GM12872 (cell line): ENCODE results near the gene CST8.

Experiments used
- TF ChIP-seq, protein P1 (sequence below): IDR thresholded peaks from 3 replicates; pipeline ENCODE4 v1.5.1; 2011; ENCODE audit warnings: low read depth, mild to moderate bottlenecking, low read length, moderate library complexity; ENCODE audit not compliant: insufficient read depth

The CST8 gene

DNA sequence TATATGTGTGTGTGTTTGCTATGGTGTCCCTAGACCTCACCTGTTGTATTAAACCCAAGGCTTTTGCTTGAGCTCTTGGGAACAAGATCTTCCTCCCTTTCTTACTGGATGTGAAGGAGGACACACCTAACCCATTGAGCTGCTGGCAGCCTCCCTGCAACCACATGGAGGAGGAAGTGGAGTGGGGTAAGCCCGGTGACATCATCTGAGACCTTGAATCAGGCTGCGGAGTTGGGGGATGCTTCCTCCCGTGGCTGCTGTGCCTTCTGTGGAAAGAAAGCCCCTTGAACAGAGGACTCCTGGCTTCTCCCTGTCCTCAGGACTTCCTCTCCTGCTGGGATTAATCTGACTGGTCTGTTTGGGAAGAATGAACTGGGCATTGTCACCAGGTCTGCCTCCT, 41.5 kb upstream of the CST8 start:
- TF ChIP-seq, protein P1, sequence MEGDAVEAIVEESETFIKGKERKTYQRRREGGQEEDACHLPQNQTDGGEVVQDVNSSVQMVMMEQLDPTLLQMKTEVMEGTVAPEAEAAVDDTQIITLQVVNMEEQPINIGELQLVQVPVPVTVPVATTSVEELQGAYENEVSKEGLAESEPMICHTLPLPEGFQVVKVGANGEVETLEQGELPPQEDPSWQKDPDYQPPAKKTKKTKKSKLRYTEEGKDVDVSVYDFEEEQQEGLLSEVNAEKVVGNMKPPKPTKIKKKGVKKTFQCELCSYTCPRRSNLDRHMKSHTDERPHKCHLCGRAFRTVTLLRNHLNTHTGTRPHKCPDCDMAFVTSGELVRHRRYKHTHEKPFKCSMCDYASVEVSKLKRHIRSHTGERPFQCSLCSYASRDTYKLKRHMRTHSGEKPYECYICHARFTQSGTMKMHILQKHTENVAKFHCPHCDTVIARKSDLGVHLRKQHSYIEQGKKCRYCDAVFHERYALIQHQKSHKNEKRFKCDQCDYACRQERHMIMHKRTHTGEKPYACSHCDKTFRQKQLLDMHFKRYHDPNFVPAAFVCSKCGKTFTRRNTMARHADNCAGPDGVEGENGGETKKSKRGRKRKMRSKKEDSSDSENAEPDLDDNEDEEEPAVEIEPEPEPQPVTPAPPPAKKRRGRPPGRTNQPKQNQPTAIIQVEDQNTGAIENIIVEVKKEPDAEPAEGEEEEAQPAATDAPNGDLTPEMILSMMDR = no peak

GRCh38 chr20:23450877-23451276, 40.0 kb upstream of the CST8 start:
- TF ChIP-seq, protein P1 = no peak

- TF ChIP-seq, protein P1 = no peak
These were observed 38.9 kb upstream of the CST8 start for GRCh38 chr20:23451956-23452487.

DNA sequence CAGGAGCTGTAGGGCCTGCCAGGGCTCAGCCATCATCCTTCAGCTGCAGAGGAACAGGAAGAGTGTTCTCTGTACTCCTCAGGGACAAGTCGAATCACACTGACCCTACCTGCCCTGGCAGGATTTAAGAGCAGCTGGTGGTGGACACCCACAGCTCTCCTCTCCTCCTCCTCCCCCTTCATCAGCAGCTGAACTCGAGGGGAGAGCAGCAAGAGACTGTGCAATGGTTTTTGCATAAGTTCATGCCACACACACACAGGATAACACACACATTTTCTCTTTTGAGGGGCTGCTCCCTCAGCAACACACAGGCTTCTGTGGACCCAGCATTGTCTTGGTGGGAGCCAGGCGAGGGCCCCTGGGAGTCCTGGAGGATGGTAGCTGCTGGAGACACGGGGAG, 38.1 kb upstream of the CST8 start, which contains the start of gene CST11:
Gene CST11 (minus strand): TSS at position 101 of the 400 bp plus-strand sequence. CDS start 65 bp downstream, at position 36.
- TF ChIP-seq, protein P1 = no peak

DNA sequence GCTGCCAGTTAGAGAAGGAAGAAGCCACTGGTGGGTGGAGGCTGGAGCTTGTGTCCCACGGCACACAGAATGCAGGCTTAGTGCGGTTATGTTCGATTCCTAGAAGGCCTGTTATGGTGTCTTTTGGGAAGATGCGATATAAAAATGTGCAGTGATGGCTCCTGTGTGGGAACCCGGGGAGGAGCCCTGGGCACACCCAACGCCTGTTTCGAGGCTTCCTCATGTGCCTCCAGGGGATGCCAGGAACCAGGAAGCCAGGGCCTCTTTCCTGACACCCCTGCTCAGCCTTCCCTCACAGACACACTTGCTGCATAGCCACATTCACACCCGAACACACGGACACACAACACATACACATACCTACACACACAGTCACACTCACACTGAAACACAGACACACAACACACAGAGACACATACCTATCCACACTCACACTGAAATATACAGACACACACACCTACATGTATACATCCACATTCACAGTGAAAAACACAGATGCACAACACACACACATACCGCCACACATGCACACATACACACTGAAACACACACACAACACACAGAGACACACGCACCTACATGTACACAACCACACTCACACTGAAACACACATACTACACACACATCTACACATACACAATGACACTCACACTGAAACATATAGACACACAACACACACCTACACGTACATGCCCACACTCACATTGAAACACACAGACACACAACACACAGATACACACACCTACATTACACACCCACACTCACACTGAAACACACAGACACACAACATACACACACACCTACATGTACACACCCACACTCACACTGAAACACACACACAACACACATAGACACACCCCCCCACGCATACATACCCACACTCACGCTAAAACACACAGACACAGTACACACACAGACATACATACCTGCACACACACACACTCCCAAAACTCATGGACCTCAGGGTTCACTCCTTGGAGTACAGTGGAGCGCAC, 37.1 kb upstream of the CST8 start:
- TF ChIP-seq, protein P1 = no peak

GRCh38 chr20:23454816-23455215, 36.1 kb upstream of the CST8 start:
- TF ChIP-seq, protein P1 = no peak

GRCh38 chr20:23455639-23456038, 35.3 kb upstream of the CST8 start:
- TF ChIP-seq, protein P1 = no peak
